ENCODE results near the gene TRIM25. TPM values are rescaled to one million over a fixed set of nuclear protein-coding genes. Genes with fewer than 3 reads are reported as not detected.

The TRIM25 gene
- total RNA-seq, 2 donors from 2014 or later, result 69.9 to 98.1 TPM

DNA sequence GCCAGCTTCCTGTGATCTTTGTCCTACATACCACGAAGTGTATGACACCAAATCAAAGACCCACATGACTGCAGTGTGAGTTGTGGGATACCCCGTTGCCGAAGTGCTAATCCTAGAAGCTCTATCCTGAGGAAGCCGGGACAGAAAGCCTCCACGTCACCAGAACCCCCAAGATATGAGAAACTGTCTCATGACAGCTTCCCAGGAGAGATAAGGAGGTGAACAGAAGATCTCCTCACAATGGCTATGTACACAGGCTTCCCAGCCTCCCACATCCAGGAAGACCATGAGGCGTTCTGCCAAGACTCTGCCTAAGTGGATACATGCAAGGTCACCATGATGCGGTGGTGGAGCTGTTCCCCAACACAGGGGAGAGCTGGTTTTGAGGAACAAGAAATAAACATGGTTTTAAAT lies 37.1 kb downstream of the TRIM25 start:
- Histone ChIP-seq H3K9me3 (no peaks in the 10 kb centered on the region), H3K9ac (ENCODE audit: low read depth in 2 of 2, low read length in 2 of 2) (no peak overlapping the region), H3K4me3 (no peak overlapping the region), H3K27ac (no peak overlapping the region), H3K36me3 (no peaks in the 10 kb centered on the region), H3K27me3 (no peaks in the 10 kb centered on the region), H3K4me1 (no peaks in the 10 kb centered on the region)
- intact Hi-C loops (cut with DNase I), result no loop called here
- TF ChIP-seq, protein P1, sequence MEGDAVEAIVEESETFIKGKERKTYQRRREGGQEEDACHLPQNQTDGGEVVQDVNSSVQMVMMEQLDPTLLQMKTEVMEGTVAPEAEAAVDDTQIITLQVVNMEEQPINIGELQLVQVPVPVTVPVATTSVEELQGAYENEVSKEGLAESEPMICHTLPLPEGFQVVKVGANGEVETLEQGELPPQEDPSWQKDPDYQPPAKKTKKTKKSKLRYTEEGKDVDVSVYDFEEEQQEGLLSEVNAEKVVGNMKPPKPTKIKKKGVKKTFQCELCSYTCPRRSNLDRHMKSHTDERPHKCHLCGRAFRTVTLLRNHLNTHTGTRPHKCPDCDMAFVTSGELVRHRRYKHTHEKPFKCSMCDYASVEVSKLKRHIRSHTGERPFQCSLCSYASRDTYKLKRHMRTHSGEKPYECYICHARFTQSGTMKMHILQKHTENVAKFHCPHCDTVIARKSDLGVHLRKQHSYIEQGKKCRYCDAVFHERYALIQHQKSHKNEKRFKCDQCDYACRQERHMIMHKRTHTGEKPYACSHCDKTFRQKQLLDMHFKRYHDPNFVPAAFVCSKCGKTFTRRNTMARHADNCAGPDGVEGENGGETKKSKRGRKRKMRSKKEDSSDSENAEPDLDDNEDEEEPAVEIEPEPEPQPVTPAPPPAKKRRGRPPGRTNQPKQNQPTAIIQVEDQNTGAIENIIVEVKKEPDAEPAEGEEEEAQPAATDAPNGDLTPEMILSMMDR (IDR thresholded peaks at IDR 0.05), result no peak
- no peak for DNase-seq

DNA sequence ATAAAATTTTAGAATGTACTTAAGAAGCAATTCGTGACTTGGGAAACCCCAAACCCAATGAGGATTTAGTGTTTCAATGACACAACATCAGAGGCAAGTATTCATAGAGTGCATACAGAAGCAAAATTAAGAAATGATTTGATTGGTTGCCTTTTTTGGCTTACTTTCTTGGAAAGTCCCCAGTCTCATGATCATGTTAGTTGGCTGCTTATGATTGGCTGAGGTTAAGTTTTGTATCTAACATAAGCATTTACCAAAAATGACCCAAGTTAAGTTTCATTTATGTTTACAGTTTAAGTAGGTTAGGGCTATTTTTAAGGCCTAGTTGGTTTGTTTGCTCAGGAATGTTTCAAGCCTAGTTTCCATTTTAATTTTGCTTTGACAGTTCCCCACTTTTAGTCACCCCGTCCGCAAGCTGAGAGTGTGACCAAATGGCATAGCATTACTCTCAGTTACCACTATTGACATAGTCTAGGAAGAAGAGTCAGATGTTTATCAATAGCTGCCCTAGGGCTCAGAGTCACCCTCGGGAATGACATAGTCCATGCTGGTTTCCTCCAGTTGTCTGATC lies 43.7 kb downstream of the TRIM25 start:
- no peaks in the 10 kb centered on the region for H3K36me3 ChIP-seq
- H3K4me3 ChIP-seq, result no peak overlapping the region
- intact Hi-C loops (cut with DNase I), result no loop called here
- H3K27me3 ChIP-seq, result no peaks in the 10 kb centered on the region
- H3K27ac ChIP-seq, result no peak overlapping the region
- no peak for DNase-seq
- no peak overlapping the region for H3K9ac ChIP-seq (ENCODE audit: low read depth in 2 of 2, low read length in 2 of 2)
- H3K4me1 ChIP-seq, result no peaks in the 10 kb centered on the region
- H3K9me3 ChIP-seq, result no peaks in the 10 kb centered on the region
- TF ChIP-seq, protein P1 (IDR thresholded peaks at IDR 0.05), result no peak

DNA sequence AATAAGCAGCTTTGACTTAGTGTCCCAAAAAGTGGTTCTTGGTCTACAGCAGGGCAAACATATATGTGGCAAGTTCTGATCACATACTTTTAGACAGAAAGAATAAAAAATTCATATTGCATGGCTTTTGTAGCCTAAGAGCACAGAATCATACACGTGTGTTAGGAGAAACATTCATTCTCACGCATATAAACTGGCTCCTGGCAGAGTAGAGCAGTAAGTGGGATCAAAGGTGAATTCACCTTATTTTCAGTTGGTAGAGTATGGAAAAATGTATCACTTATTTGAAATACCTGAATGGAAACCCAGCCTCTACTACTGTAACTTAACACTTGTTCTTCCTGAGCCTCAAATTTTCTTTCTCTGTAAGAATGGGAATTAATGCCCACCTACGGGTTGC lies 45.1 kb downstream of the TRIM25 start:
- DNase-seq, result no peak
- Histone ChIP-seq H3K27ac (no peak overlapping the region), H3K36me3 (no peaks in the 10 kb centered on the region), H3K27me3 (no peaks in the 10 kb centered on the region), H3K9ac (ENCODE audit: low read depth in 2 of 2, low read length in 2 of 2) (peak overlapping the region in 1 of 2 donors; percentile 46), H3K4me3 (no peak overlapping the region), H3K9me3 (no peaks in the 10 kb centered on the region), H3K4me1 (no peaks in the 10 kb centered on the region)
- TF ChIP-seq, protein P1 (IDR thresholded peaks at IDR 0.05), result no peak
- intact Hi-C loops (cut with DNase I), result no loop called here

DNA sequence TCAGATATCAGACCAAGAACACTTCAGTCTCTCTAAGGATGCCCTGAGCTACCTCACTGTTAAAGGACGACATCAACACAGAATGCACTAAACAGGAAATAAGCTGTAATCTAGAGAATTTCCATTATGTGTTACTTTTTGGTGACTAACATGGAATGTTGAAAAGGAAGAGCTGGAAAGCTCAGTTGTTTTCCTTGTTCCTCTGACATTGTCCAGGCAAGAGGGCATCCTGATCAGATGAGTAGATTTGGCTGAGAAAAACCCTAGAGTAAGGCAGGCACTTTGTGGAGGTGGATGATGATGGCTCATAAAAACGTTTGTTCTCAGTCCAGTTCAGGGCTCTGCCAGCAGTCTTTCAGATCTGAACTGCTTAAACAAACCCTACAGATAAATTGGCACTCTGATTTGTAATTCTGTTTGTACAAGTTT lies 45.9 kb downstream of the TRIM25 start:
- Histone ChIP-seq H3K36me3 (no peaks in the 10 kb centered on the region), H3K27ac (no peak overlapping the region), H3K27me3 (no peaks in the 10 kb centered on the region), H3K9ac (ENCODE audit: low read depth in 2 of 2, low read length in 2 of 2) (peak overlapping the region in 1 of 2 donors; percentile 46), H3K4me1 (no peaks in the 10 kb centered on the region), H3K4me3 (no peak overlapping the region), H3K9me3 (no peaks in the 10 kb centered on the region)
- TF ChIP-seq, protein P1 (IDR thresholded peaks at IDR 0.05), result no peak
- no peak for DNase-seq
- intact Hi-C loops (cut with DNase I), result no loop called here

DNA sequence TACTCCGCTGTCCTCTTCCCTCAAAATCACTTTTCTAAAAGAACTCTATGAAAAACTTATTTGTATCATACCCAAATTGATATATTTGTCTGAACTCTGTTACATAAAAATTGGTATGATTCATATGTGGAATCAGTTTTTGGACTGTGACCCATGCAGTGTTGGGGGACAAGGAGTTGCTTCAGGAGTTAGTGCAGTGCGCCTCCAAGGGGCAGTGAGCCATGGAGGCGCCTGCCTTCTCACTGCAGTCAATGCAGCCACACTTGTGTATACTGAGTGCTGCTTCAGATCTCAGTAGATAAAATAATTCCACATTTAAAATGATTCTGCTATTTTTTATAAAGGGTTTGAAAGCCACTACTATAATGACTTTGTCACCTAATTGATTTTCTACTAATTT lies 47.4 kb downstream of the TRIM25 start:
- intact Hi-C loops (cut with DNase I), result no loop called here
- Histone ChIP-seq H3K27me3 (no peaks in the 10 kb centered on the region), H3K4me1 (no peaks in the 10 kb centered on the region), H3K9ac (ENCODE audit: low read depth in 2 of 2, low read length in 2 of 2) (no peak overlapping the region), H3K27ac (no peak overlapping the region), H3K36me3 (no peaks in the 10 kb centered on the region), H3K4me3 (no peak overlapping the region), H3K9me3 (no peaks in the 10 kb centered on the region)
- TF ChIP-seq, protein P1 (IDR thresholded peaks at IDR 0.05), result no peak
- DNase-seq, result no peak

Data from colonic mucosa (tissue), 4 donors.